IPS-NIHi7 (cell line): Measurements from ENCODE around the gene CRTC2.
"Not testable (repeated sequence)": the region's sequence is repeated elsewhere in the genome, so short reads cannot be mapped to it uniquely, and the experiment has no call there.

Experiments
- DNase-seq: peaks from one replicate; pipeline ENCODE4 v3.0.0; 2012; ENCODE audit warnings: mixed read lengths; ENCODE audit errors: extremely low spot score

The CRTC2 gene

DNA sequence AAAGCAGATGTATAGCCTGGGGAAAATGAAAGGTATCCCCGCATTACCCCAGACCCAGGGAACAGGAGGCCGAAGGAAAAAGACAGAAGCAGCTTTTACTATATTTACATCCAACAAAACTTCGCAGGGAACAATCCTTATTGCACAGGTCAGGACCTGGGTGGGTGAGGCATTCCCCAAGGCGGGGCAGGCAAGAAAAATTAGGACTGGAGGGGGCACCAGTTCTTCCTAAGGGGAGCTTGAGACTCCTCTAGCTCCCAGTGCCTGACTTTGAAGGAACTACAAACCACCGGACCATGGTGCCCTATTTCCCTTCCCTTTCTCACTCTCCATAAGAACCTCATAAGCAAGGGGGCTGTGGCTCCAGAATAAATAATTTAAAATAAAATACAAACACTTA is 29.0 kb downstream of the CRTC2 start:
- no peak for DNase-seq

- DNase-seq, result no peak
Observed at GRCh38 chr1:153928791-153929341, 29.5 kb downstream of the CRTC2 start.

DNA sequence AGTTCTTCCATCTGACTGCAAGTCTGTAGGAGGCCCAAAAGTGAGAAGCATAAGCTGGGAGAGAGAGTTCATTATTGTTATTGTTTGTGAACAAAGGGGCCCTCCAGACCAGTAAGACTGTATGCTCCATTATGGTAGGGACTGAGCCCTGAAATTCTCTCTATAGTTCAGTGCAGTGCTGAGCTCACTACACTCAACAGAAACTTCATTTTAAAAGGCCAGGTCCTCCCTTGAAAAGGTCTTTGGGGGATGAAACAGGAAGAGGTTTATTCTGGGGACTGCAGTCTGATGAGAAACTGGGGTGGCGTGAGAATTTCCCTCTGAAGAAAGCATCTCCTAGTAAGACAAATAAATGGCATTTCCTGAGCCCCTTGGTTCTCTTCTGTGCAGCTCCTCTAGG is 30.2 kb downstream of the CRTC2 start:
- DNase-seq, result no peak

DNA sequence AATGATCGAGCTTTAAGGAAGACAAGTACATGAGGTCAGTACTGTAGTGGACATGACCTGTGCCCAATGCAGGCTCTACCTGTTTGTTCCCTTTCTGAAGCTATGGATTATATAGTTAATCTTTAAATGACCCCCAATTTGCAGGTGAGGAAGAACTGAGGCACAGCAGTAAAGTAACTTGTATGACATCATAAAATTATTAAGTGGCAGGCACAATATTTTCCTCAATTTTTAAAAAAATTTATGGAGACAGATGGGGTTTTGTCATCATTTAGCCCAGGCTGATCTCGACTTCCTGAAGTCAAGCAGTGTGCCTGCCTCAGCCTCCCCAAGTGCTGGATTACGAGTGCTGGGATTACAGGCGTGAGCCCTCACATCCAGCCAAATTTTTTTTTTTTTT is 32.0 kb downstream of the CRTC2 start:
- DNase-seq, result no peak

DNA sequence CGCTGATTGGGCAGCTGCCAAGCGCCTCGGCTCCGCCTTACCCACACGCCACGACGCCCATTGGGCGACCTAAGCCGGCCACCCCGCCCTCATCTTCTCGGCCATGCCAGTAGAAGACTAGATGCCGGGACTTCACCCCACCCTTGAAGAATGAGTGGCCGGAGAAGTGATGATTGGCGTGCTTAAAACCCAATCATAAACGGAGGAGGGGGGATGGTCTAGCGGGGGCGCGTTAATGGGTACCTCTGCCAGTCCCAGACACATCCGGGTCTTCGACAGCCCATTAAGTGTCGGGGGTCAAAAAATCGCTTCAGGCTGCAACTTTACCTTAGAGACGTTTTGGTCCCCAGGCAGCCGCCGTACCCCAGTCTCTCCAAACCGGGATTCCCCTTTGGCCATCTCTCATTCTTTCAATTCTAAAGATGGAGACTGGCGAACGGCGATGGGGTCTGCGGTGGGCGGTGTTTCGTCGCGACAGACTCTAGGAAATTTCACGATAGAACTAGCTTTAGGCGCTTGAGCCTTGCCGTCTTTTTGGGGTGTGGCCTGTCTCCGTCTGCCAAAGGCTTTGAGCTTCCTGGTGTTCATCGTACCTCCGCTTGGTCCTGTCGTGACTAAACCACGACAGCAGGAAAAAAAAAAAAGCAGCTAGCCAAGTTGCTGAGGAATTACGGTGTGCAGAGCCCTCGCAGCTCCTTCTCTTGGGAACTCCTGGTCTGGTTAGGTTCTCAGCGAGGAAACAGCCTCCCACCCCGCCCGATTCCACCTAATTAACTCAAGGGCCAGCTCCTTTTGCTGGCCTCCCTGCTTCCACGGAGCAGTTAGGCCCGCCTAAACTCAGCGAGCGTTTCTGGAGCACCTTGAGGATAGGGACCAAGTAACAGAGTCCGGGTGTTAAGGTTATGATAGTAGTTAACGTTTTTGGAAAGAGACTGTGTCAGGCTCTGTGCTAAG is 35.2 kb downstream of the CRTC2 start, which contains the start of gene GATAD2B:
Gene GATAD2B (minus strand): TSS at position 1 of the 954 bp plus-strand sequence. CDS start 94,625 bp downstream, outside the sequence.
- peak; percentile 98 for DNase-seq

GRCh38 chr1:153922076-153922971 is 36.1 kb downstream of the CRTC2 start:
- DNase-seq, result peak; percentile 73

GRCh38 chr1:153921803-153922075 is 36.7 kb downstream of the CRTC2 start:
- peak; percentile 19 for DNase-seq

DNA sequence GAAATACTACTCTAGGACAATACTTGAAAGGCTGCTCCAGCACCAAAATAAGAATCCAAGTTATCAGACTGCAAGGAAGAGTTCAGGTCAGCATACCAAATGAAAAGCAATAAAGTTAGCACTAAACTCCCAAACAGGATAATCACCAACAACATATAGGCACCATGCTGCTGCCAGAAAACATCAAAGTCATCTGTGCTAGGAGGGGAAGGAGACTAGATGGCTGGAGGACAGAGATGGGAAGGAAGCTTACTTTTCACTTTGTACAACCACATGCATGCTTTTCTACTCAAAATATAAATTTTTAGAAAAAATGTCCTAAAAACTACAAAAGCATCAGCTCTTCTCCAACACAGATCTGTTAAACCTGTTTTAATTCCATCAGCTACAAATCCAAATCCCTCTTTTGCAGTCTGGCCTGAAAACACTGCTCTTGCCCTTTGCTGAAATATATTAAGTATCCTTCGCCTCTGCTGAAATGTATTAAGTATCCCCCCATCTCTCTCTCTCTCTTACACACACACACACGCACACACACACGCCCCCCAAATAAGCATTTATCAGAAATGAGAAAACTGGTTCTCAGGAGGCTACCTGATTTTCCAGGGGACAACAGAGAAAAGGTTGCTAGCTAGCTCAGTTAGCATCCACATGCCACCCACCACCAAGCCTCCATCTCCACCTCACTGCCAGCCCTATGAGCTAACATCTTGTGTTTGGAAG is 37.2 kb downstream of the CRTC2 start:
- no peak for DNase-seq

GRCh38 chr1:153919876-153920852 is 38.2 kb downstream of the CRTC2 start:
- no peak for DNase-seq

- no peak for DNase-seq
Observed at GRCh38 chr1:153916297-153916696, 42.1 kb downstream of the CRTC2 start.

DNA sequence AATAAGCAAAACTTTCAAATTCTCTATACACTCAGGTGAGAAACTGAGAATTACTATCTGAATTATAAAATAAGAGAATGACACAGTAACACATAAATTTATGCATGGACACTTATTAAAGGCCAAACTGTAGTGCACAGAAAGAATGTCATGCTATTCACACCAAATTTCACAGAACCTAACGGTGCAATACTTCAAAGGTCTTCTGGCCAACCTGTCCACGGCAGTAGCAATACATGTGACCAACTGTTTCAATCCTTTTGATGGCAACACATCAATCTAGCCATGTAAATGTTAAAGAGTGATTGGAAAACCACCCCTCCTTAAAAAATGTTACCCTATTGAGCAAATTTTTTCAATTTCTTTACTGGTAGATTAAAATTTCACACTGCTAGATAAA is 46.1 kb downstream of the CRTC2 start:
- DNase-seq, result no peak

DNA sequence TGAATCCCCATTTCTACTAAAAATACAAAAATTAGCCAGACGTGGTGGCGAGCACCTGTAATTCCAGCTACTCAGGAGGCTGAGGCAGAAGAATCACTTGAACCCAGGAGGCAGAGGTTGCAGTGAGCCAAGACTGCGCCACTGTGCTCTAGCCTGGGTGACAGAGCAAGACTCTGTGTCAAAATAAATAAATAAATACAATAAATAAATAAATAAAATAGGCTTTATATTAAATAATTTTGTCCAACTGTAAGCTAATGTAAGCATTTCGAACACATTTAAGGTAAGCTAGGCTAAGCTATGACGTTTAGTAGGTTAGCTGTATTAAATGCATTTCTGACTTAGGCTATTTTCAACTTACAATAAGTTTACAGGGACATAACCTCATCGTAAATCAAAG is 47.9 kb downstream of the CRTC2 start:
- not testable (repeated sequence) for DNase-seq

DNA sequence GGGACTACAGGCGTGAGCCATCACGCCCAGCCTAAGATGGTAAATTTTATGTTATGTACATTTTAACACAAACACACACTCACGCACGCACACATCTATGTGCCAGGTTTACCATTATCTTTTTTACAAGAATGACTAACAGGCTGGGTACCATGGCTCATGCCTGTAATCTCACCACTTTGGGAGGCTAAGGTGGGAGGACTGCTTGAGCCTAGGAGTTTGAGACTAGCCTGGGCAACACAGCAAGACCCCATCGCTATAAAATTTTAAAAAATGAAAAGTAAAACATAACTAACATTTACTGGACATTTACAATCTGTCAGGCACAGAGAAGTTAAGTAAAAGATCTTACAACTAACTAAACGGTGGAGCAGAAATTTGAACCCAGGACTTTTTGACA is 50.3 kb downstream of the CRTC2 start:
- no peak for DNase-seq

GRCh38 chr1:153907134-153907533 is 51.3 kb downstream of the CRTC2 start:
- DNase-seq, result no peak

DNA sequence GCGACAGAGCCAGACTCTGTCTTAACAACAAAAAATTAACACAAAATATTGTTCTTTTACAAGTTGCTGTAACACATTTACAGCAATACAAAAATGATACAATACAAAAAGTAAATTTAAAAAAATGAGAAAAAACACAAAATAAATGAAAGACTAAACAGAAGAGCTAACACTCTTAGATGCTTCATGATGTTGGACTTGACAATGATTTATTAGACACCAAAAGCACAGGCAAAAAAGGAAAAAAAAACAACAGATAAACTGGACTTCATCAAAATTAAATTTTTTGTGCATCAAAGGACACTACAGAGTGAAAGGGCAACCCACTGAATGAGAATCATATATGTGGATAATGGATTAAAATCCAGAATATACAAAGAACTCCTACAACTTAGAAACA is 52.0 kb downstream of the CRTC2 start:
- no peak for DNase-seq

GRCh38 chr1:153905908-153906307 is 52.5 kb downstream of the CRTC2 start:
- not testable (repeated sequence) for DNase-seq

DNA sequence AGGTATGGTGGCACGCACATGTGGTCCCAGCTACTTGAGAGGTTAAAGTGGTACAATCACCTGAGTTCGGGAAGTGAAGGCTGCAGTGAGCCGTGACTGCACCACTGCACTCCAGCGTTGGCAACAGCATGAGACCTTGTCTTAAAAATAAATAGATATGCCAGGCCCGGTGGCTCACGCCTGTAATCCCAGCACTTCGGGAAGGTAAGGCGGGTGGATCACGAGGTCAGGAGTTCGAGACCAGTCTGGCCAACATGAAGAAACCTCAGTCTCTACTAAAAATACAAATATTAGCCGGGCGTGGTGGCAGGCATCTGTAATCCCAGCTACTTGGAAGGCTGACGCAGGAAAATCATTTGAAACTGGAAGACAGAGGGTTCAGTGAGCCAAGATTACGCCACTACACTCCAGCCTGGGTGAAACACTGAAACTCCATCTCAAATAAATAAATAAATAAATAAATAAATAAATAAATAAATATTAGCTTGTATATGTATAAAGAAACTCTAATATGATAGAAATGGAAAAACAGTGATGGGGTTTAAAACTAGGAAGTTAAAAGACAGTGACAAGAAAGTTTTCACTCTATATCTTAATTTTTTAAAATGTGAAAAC is 54.5 kb downstream of the CRTC2 start:
- no peak for DNase-seq

GRCh38 chr1:153899509-153899908 is 58.9 kb downstream of the CRTC2 start:
- no peak for DNase-seq
